HG03571 (cell line): Measurements from ENCODE around the gene TST.

Source experiments
- ATAC-seq: cut with Tn5 transposase; IDR thresholded peaks from one replicate; pipeline ENCODE4 v1.9.1; 2021; ENCODE audit not compliant: unreplicated experiment

The TST gene

GRCh38 chr22:37032535-37033460 lies 13.6 kb upstream of the TST start:
- no peak for ATAC-seq

GRCh38 chr22:37032134-37032534 lies 12.9 kb upstream of the TST start:
- ATAC-seq = no peak

- ATAC-seq = no peak
Observed at GRCh38 chr22:37030560-37031281, 11.5 kb upstream of the TST start.

GRCh38 chr22:37028692-37029674 lies 9.7 kb upstream of the TST start:
- no peak for ATAC-seq

- no peak for ATAC-seq
Observed at GRCh38 chr22:37027556-37027955, 8.3 kb upstream of the TST start.

- ATAC-seq = no peak
Observed at GRCh38 chr22:37026325-37026724, 7.1 kb upstream of the TST start.

GRCh38 chr22:37025500-37026070 lies 6.3 kb upstream of the TST start:
- ATAC-seq = no peak

GRCh38 chr22:37024339-37025157 lies 5.3 kb upstream of the TST start:
- no peak for ATAC-seq

GRCh38 chr22:37023743-37024338 lies 4.6 kb upstream of the TST start:
- ATAC-seq = no peak

GRCh38 chr22:37022483-37023337 lies 3.5 kb upstream of the TST start:
- no peak for ATAC-seq

GRCh38 chr22:37021710-37022482 lies 2.6 kb upstream of the TST start:
- ATAC-seq = no peak

- ATAC-seq = no peak
Observed at GRCh38 chr22:37021041-37021440, 1.8 kb upstream of the TST start.

GRCh38 chr22:37020192-37020479 lies 889 bp upstream of the TST start:
- ATAC-seq = no peak

GRCh38 chr22:37018815-37019308 lies 385 bp downstream of the TST start:
- ATAC-seq = peak; percentile 10

GRCh38 chr22:37018086-37018814 lies 997 bp downstream of the TST start:
- no peak for ATAC-seq

GRCh38 chr22:37017356-37017755 lies 1.9 kb downstream of the TST start:
- no peak for ATAC-seq
